ENCODE measurements around the gene MPHOSPH10.

DNA sequence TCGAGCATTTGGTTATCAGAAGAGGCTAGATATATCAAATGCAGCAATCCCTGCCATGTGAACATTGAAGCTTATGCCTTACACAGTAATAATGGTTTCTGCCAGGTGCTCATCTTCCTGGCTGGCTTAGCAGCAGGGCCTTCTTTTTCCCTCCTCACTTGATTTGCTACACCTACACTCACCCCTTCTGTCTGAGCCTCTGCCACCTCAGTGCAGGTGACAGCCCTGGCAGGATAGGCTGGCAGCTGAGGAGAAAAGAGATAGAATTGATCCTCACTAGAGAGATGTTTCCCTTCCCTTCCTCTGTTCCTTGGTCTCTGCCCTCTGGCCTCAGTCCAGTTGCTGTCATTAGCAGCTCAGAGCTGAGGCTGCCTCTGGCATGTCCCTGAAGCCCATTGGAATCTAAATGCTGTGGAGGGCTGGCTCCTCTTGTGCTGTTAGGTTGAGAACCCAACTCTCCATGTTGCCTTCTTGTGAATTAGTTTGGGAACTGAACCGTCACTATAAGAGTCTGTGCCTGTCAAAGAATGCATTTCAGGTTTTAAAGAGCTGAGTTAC, 18.2 kb downstream of the MPHOSPH10 start:
- TF ChIP-seq, protein P1, sequence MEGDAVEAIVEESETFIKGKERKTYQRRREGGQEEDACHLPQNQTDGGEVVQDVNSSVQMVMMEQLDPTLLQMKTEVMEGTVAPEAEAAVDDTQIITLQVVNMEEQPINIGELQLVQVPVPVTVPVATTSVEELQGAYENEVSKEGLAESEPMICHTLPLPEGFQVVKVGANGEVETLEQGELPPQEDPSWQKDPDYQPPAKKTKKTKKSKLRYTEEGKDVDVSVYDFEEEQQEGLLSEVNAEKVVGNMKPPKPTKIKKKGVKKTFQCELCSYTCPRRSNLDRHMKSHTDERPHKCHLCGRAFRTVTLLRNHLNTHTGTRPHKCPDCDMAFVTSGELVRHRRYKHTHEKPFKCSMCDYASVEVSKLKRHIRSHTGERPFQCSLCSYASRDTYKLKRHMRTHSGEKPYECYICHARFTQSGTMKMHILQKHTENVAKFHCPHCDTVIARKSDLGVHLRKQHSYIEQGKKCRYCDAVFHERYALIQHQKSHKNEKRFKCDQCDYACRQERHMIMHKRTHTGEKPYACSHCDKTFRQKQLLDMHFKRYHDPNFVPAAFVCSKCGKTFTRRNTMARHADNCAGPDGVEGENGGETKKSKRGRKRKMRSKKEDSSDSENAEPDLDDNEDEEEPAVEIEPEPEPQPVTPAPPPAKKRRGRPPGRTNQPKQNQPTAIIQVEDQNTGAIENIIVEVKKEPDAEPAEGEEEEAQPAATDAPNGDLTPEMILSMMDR (IDR thresholded peaks at IDR 0.05) = no peak
- TF ChIP-seq EP300 (IDR thresholded peaks at IDR 0.05) (no peak), POLR2AphosphoS5 (IDR thresholded peaks at IDR 0.05) (no peak), POLR2A (IDR thresholded peaks at IDR 0.05) (no peak)
